HG02623 (cell line): Measurements from ENCODE around the gene NACC1.
A peak's percentile ranks its signal among the peaks of the same experiment; 100 is the strongest.

Source experiments
- ATAC-seq: cut with Tn5 transposase; IDR thresholded peaks from one replicate; pipeline ENCODE4 v1.9.1; 2021; ENCODE audit warnings: moderate library complexity; ENCODE audit not compliant: unreplicated experiment

NACC1 gene

DNA sequence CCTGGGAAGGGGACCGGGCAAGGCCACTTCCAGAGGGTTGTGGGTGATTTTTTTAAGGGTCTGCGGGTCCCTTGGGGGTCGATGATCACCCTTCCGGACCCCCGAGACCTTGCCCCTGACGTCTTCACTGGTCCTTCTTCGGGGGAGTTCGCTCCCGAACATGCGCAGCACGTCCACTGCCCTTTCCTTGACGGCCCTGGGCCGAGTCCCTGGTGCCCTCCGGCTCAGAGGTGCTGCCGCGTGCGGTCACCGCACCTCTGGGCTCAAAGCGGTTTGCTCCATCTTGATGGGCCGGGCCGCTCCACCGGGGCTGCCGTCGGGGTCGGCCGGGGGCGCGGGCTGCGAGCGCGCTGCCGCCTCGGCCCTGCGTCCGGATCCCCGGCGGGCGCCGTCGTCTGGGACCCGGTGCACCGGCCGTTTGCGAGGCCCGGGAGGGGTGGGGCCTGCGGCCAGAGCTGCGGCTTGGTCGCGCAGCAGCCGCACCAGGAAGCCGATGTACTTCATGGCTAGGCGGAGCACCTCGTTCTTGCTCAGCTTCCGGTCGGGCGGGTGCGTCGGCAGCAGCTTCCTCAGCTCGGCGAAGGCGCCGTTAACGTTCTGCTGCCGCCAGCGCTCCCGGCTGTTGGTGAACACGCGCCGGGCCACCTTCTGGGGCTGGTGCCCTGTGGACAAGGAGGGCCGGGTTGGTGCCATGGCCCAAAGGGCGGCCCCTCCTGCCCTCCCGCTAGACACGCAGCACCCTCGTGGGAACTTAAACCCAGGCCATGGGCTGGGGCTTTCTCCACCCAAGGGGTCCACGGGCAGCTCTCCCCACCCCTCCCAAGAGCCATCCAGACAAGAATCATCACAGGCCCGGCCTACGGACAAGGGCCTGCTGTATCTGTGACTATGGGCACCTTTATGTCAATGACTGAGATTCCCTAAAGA, 18.7 kb upstream of the NACC1 start:
- ATAC-seq, result no peak

GRCh38 chr19:13100031-13100588, 18.0 kb upstream of the NACC1 start:
- ATAC-seq, result no peak

DNA sequence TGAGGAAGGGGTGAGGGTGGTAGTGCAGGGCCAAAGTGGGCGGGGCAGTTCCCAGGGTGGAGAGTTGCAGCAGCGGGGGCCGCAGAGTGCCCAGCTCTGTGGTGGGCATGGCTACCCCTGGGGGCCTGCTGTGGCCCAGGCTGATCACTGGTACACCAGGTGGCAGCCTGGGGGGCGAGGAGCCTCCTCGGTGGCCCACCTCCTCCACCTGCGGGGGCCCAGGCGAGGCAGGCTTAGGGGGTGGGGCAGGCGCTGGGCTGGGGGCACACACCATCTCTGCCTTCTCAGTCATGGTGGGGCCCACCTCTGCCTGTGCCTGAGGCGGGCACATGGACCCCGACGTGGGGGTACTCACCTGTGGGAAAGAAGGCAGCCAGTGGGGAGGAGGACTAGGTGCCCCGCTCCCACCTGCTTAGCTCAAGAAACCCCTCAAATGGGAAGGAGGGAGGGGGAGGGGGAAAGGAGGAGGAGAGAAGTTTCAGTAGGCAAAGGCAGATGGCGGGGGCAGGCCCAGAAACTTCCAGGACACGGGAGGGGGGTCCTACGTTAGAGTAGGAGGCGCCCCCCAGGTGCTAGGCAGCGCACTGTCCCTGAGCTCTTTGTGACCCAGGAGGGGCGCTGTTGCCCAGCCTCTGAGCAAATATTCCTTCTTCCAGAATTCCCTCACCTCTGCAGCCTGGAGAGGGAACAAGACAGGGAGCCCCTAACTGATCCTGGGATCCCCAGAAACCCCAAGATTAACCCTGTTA, 17.0 kb upstream of the NACC1 start:
- no peak for ATAC-seq

DNA sequence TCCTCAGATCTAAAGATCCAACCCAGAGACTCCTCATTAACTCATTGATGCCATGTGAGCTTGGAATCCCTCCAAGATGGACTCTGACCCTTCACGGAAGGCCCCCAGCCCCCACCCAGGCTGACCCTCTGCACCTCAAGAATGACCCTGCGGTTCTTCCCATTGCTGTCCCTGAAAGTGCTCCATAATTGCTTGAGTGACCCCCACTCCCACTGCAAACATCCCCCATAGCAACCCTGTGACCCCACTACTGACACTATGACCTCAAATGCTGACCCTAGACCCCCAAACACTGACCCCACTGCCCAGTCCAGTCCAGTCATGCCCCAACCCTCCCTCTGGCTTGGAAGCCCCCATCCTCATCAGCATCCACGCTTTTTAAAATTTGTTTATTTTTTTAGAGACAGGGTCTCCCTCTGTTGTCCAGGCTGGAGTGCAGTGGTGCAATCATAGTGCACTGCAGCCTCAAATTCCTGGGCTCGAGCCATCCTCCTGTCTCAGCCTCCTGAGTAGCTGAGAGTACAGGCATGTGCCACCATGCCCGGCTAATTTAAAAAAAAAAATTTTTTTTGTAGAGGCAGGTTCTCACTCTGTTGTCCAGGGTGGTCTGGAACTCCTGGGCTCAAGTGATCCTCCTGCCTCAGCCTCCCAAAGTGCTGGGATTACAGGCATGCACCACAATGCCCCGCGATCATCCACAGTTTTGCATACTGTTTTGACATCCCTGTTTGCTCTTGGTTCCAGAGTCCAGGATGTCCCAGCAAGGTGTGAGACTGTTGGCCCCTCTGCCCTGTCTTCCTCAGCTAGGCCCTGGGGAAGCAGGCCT, 16.3 kb upstream of the NACC1 start:
- ATAC-seq, result no peak

DNA sequence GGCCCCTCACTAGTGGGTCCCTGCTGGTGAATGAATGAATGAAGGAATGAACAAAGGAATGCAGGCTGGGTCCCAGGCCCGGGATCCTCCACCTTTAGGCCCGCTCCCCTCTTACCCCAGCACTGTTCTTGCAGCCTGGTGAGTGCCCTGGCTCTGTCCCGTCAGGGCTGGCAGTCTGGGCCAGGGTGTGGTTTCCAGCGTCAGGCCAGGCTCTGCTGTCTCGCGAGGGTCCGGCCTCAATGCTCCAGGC, 15.7 kb upstream of the NACC1 start:
- ATAC-seq, result no peak

DNA sequence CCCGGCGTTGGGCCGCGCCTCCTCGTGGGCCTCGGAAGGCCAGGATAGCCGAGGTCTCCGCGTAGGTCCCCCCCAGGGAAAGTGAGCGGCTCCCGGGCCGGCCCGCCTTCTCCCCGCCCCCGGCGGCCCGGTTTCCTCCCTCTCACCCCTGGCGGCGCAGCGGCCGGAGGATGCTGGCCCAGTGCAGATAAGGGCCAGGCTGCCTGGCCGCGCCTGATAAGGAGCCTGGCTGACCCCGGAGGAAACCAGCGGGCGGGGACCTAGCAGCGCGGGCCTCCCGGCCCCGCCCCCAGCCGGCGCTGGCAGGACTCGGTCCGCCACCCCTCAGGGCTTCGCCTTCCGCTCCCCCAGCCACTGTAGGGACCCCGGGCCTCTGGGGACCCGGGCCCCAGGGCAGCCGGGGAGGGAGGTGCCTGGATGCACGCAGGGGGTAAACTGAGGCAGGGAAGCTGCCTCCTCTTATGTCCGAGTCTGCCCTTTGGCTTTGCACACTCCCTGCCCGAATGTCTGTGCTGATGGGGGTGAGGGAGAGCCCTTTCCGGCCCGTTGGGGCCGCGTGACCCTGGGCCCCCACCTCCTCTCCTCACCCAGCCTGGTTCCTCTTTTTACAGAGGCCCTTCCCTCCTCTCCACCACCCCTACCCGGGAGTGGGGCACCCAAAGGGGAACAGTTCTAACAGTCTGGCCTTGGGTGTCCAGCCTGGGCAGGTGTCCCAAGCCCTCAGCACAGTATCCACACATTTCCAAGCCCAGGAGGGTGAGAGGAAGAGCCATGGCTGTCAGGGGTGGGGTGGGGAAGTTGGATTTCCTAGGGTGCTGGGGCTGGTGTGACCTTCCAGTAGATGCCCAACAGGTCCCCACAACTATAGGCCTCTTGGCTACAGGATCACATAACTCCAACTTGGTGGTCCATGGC, 15.1 kb upstream of the NACC1 start, which contains the start of gene LYL1:
Gene LYL1, minus strand, starts transcription at position 193 of the 915 bp plus-strand sequence. CDS start 1,687 bp downstream, outside the sequence.
- ATAC-seq, result no peak

- no peak for ATAC-seq
Observed at GRCh38 chr19:13103581-13104359, 14.3 kb upstream of the NACC1 start.

DNA sequence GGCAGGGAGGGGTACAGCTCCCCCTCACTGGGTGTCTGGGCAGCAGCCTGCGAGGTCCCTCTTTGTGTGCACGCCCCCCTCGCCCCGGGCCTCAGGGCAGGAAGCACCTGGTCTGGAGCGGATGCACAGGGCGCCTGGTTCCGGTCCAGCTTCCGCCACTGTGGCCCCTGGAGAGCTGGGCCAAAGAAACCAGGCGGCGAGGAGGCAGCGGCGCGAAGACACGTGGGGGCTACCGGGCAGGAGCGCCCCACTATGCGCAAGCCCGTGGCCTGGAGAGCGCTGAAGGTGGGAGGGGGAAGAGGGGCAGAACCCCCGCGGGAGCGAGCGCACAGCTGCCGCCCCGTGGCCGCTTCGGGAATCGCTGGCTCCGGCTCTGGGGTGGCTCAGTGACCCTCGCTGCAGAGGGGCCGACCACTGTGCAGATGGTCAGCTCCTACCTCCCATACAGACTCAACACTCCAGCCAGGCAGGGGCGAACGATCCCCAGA, 13.7 kb upstream of the NACC1 start:
- peak; percentile 39 for ATAC-seq

GRCh38 chr19:13104848-13105711, 13.0 kb upstream of the NACC1 start:
- no peak for ATAC-seq

DNA sequence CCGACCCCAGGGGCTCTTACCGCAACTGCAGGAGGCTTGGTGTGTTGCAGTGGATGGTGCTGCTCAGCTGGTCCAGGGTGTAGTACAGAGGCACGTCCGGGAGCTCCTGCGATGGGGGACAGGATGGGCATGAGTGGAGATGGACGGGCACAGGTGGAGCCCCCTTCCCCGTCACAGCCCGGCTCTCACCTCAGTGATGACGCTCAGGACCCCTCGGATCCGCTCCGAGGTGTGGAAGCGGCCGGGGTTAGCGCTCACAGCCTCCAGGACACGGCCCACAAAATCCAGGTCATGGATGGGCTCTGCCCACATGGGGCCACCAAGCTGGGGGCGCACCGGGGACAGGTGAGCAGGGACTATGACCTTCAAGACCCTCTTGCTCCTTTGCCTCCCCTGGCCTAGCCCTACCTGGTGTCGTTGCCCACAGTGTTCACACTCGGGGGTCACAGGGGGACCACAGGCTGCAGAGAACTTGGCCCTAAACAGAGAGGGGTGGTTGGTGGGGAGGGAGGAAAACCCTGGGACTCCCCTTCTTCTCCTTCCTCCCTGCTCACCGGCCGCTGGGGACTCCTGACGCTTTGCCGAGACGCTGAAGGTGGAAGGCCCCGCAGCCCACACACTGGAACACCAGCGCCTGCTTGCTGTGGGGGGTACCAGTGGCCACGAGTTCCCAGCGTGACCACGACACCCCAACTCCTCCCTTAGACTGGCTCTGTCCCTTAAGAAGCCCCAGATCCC, 8.5 kb upstream of the NACC1 start:
- ATAC-seq, result no peak

- ATAC-seq, result no peak
Observed at GRCh38 chr19:13110099-13110610, 7.9 kb upstream of the NACC1 start.

- ATAC-seq, result no peak
Observed at GRCh38 chr19:13112555-13112954, 5.5 kb upstream of the NACC1 start.

DNA sequence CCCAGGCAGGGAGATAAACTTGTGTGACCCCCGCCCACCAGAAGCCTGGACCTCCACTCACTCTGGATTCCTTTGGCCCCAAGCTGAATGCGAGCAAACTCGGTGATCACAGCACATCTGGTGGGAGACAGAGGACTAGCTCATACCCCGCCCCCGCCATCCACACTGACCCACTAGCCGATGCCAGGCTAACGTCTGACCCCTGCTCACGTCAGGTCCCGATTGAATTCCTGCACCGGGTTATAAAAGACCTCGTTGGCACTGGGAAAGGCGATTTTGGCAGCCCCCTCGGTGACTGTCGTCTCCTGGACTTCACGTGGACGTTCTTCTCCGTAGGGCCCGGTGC, 2.2 kb upstream of the NACC1 start:
- no peak for ATAC-seq

GRCh38 chr19:13116282-13117175, 1.5 kb upstream of the NACC1 start, which contains the start of gene TRMT1:
TRMT1 (minus strand) TSS chr19:13116740; CDS start chr19:13116399, 341 bp downstream.
- ATAC-seq, result peak; percentile 46

GRCh38 chr19:13117176-13117771, 790 bp upstream of the NACC1 start:
- ATAC-seq, result no peak
